ENCODE results near the gene FGGY.
"Not testable (repeated sequence)": the region's sequence is repeated elsewhere in the genome, so short reads cannot be mapped to it uniquely, and the experiment has no call there.

The FGGY gene

GRCh38 chr1:59553371-59553770 lies 256.5 kb downstream of the FGGY start:
- no peak for DNase-seq (ENCODE audit: low read depth, low spot score)
- in situ Hi-C loops (cut with HindIII; ENCODE audit: low sequenced_read_pairs), result no loop called here
- TF ChIP-seq CTCF (IDR thresholded peaks at IDR 0.05; ENCODE audit: low read depth, low read length), result no peak
- H3K4me3 ChIP-seq (ENCODE audit: low read depth, low read length), result no peak overlapping the region

GRCh38 chr1:59554011-59554663 lies 257.2 kb downstream of the FGGY start:
- no peak overlapping the region for H3K4me3 ChIP-seq (ENCODE audit: low read depth, low read length)
- in situ Hi-C loops (cut with HindIII; ENCODE audit: low sequenced_read_pairs), result no loop called here
- no peak for DNase-seq (ENCODE audit: low read depth, low spot score)
- no peak for TF ChIP-seq CTCF (IDR thresholded peaks at IDR 0.05; ENCODE audit: low read depth, low read length)

GRCh38 chr1:59554752-59555151 lies 257.9 kb downstream of the FGGY start:
- in situ Hi-C loops (cut with HindIII; ENCODE audit: low sequenced_read_pairs), result no loop called here
- no peak for TF ChIP-seq CTCF (IDR thresholded peaks at IDR 0.05; ENCODE audit: low read depth, low read length)

GRCh38 chr1:59556398-59556797 lies 259.5 kb downstream of the FGGY start:
- in situ Hi-C loops (cut with HindIII; ENCODE audit: low sequenced_read_pairs), result no loop called here
- H3K4me3 ChIP-seq (ENCODE audit: low read depth, low read length), result no peak overlapping the region
- no peak for TF ChIP-seq CTCF (IDR thresholded peaks at IDR 0.05; ENCODE audit: low read depth, low read length)
- no peak for DNase-seq (ENCODE audit: low read depth, low spot score)

More at GRCh38 chr1:59554752-59555151, 257.9 kb downstream of the FGGY start:
- DNase-seq (ENCODE audit: low read depth, low spot score), result no peak
- no peak overlapping the region for H3K4me3 ChIP-seq (ENCODE audit: low read depth, low read length)

GRCh38 chr1:59556802-59557548 lies 260.1 kb downstream of the FGGY start:
- DNase-seq (ENCODE audit: low read depth, low spot score), result no peak
- in situ Hi-C loops (cut with HindIII; ENCODE audit: low sequenced_read_pairs), result no loop called here
- TF ChIP-seq CTCF (IDR thresholded peaks at IDR 0.05; ENCODE audit: low read depth, low read length), result no peak
- H3K4me3 ChIP-seq (ENCODE audit: low read depth, low read length), result no peak overlapping the region

- no peak for TF ChIP-seq CTCF (IDR thresholded peaks at IDR 0.05; ENCODE audit: low read depth, low read length)
- no peak overlapping the region for H3K4me3 ChIP-seq (ENCODE audit: low read depth, low read length)
- in situ Hi-C loops (cut with HindIII; ENCODE audit: low sequenced_read_pairs), result no loop called here
- no peak for DNase-seq (ENCODE audit: low read depth, low spot score)
These were observed 260.6 kb downstream of the FGGY start for GRCh38 chr1:59557549-59557885.

- H3K4me3 ChIP-seq (ENCODE audit: low read depth, low read length); DNase-seq (ENCODE audit: low read depth, low spot score); in situ Hi-C loops (cut with HindIII; ENCODE audit: low sequenced_read_pairs): not testable (repeated sequence)
These were observed 261.7 kb downstream of the FGGY start for GRCh38 chr1:59558580-59558979.
